H7 (cell line): ENCODE data around the gene SMKR1. TPM values are rescaled to one million over a fixed set of nuclear protein-coding genes. Genes with fewer than 3 reads are reported as not detected.
"Not testable (repeated sequence)": the region's sequence is repeated elsewhere in the genome, so short reads cannot be mapped to it uniquely, and the experiment has no call there.

Experiments
- DNase-seq: peaks from one replicate; pipeline ENCODE4 v3.0.0; 2012
- H3K27me3 ChIP-seq: 2 replicates; pipeline ENCODE4 v1.6.0; 2011; ENCODE audit warnings: mild to moderate bottlenecking, low read length; ENCODE audit not compliant: control insufficient read depth, insufficient read depth
- H3K36me3 ChIP-seq: replicated peaks from 2 replicates; pipeline ENCODE4 v1.5.1; 2011; ENCODE audit warnings: low read length; ENCODE audit not compliant: control insufficient read depth, insufficient read depth
- H3K4me3 ChIP-seq: 2 replicates; pipeline ENCODE4 v1.5.1; 2011; ENCODE audit warnings: low read depth, mild to moderate bottlenecking, control low read depth, low read length, moderate library complexity; ENCODE audit not compliant: insufficient read depth
- total RNA-seq: library from RNA; depleted of rRNA; stranded (reverse); fragments of >200 nt; shearing (Covaris generic); gene quantifications from 2 replicates; pipeline ENCODE4 v1.2.3, GENCODE V29; 2014

Gene SMKR1
- total RNA-seq, 1 experiment from 2014 or later: not detected

DNA sequence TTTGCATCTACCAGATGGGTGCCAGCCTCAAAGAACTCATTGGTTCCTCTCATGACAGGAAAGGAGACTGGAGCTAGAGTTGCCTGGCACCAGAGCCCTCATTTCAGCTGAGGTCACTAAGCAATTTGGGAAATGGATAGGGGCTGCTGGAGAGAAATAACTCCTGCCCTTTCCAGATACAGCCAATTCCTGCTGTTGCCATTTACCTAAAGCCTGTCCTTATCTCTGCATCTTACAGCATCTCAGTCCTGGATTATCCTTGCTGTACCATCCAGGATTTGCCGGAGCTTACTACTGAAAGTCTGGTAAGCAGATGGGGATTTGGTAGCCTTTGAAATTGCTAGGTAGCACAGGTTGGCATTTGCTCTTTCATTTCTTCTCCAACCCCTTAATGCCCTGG lies 31.9 kb upstream of the SMKR1 start:
- Histone ChIP-seq H3K36me3 (peaks cover 7% of the 10 kb centered on the region), H3K4me3 (no peak overlapping the region)

GRCh38 chr7:129471402-129471827 lies 30.9 kb upstream of the SMKR1 start:
- H3K4me3 ChIP-seq: no peak overlapping the region
- H3K36me3 ChIP-seq: peaks cover 4% of the 10 kb centered on the region; the same call in 1 of the 2 replicates
- H3K27me3 ChIP-seq: no peaks in the 10 kb centered on the region
- DNase-seq: no peak

More for the DNA sequence above, 31.9 kb upstream of the SMKR1 start:
- DNase-seq: no peak
- no peaks in the 10 kb centered on the region for H3K27me3 ChIP-seq

DNA sequence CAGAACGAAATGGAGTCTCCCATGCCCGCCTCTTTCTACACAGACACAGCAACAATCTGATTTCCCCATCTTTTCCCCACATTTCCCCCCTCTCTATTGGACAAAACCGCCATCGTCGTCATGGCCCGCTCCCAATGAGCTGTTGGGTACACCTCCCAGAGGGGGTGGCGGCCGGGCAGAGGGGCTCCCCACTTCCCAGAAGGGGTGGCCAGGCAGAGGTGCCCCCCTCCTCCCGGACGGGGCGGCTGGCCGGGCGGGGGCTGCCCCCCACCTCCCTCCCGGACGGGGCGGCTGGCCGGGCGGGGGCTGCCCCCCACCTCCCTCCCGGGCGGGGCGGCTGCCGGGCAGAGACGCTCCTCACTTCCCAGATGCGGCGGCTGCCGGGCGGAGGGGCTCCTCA lies 26.4 kb upstream of the SMKR1 start:
- not testable (repeated sequence) for DNase-seq, H3K4me3 ChIP-seq, H3K36me3 ChIP-seq, H3K27me3 ChIP-seq

DNA sequence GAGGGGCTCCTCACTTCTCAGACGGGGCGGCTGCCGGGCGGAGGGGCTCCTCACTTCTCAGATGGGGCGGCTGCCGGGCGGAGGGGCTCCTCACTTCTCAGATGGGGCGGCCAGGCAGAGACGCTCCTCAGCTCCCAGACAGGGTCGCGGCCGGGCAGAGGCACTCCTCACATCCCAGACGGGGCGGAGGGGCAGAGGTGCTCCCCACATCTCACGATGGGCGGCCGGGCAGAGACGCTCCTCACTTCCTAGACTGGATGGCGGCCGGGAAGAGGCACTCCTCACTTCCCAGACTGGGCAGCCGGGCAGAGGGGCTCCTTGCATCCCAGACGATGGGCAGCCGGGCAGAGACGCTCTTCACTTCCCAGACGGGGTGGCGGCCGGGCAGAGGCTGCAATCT lies 25.9 kb upstream of the SMKR1 start:
- not testable (repeated sequence) for H3K4me3 ChIP-seq, H3K27me3 ChIP-seq, H3K36me3 ChIP-seq, DNase-seq

DNA sequence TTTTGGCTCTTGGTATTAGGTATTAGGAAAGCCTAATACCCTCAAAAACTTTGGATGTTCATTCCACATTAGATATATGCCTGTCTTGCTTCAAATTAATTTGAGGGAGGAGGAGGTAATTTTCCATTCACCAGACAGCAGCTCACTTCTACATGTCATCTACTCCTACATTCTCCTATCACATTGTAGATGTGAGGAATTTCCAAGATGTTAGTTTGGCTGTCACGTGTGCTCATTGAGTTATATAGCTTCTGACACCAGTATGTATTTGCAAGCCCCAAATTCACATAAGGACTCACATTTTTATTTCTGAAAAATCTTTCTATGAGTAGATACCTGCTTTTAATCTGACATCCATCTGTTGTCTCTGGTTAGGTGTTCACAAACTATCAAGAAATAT lies 22.5 kb upstream of the SMKR1 start:
- H3K36me3 ChIP-seq: peaks cover 1% of the 10 kb centered on the region; the same call in 1 of the 2 replicates
- H3K27me3 ChIP-seq: no peaks in the 10 kb centered on the region
- no peak for DNase-seq
- H3K4me3 ChIP-seq: no peak overlapping the region

GRCh38 chr7:129480674-129481363 lies 21.5 kb upstream of the SMKR1 start:
- H3K4me3 ChIP-seq: no peak overlapping the region
- no peaks in the 10 kb centered on the region for H3K27me3 ChIP-seq
- peaks cover 1% of the 10 kb centered on the region; the same call in 1 of the 2 replicates for H3K36me3 ChIP-seq
- DNase-seq: no peak

- not testable (repeated sequence) for DNase-seq, H3K27me3 ChIP-seq, H3K36me3 ChIP-seq
Observed at GRCh38 chr7:129481376-129481775, 21.0 kb upstream of the SMKR1 start.

GRCh38 chr7:129482781-129483180 lies 19.6 kb upstream of the SMKR1 start:
- no peak for DNase-seq
- Histone ChIP-seq H3K27me3 (no peaks in the 10 kb centered on the region), H3K4me3 (no peak overlapping the region), H3K36me3 (peaks cover 1% of the 10 kb centered on the region; the same call in 1 of the 2 replicates)

More at GRCh38 chr7:129481376-129481775, 21.0 kb upstream of the SMKR1 start:
- not testable (repeated sequence) for H3K4me3 ChIP-seq

- Histone ChIP-seq H3K27me3 (no peaks in the 10 kb centered on the region), H3K36me3 (no peaks in the 10 kb centered on the region), H3K4me3 (no peak overlapping the region)
- DNase-seq: no peak
Observed at GRCh38 chr7:129489491-129489890, 12.8 kb upstream of the SMKR1 start.

DNA sequence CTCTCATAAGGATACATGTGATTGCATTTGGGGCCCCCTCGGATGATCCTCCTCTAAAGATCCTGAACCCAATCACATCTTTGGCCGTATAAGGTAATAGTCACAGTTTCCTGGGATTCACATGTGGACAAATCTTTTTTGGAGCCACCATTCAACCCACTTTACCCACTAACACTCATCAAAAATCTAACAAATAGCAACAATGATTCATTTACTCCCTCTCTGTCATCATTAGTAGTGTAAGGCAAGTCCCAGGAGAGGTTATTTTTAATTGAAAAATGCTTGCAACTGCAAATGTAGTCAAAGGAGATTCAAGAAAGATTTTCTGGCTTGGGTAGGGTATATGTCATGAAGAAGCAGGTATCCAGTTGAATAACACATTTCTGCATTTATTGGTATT lies 9.9 kb upstream of the SMKR1 start:
- DNase-seq: no peak
- Histone ChIP-seq H3K36me3 (no peaks in the 10 kb centered on the region), H3K4me3 (no peak overlapping the region)

DNA sequence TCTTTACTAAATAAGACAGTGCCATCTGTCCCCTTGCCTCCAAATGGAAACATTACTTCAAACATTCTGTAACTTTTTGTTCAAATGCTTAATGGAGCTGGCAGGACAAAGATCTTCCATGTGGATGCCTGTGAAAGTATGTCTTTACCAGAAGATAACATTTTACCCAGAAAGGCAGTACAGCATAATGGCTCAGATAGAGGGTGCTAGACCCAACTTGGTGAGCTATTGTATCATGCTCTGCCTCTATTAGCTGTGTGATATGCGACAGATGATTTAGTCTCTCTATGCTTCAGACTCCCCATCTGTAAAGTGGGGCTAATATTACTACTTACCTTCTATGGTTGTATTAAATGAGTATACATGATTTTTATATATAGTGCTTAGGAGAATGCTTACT lies 8.8 kb upstream of the SMKR1 start:
- Histone ChIP-seq H3K27me3 (no peaks in the 10 kb centered on the region), H3K36me3 (no peaks in the 10 kb centered on the region), H3K4me3 (no peak overlapping the region)
- no peak for DNase-seq

More for the DNA sequence above, 9.9 kb upstream of the SMKR1 start:
- H3K27me3 ChIP-seq: no peaks in the 10 kb centered on the region

GRCh38 chr7:129494041-129494440 lies 8.3 kb upstream of the SMKR1 start:
- no peaks in the 10 kb centered on the region for H3K27me3 ChIP-seq
- H3K4me3 ChIP-seq: no peak overlapping the region
- no peaks in the 10 kb centered on the region for H3K36me3 ChIP-seq
- DNase-seq: no peak

- no peak overlapping the region for H3K4me3 ChIP-seq
- H3K27me3 ChIP-seq: peaks cover 1% of the 10 kb centered on the region
- no peak for DNase-seq
- no peaks in the 10 kb centered on the region for H3K36me3 ChIP-seq
Observed at GRCh38 chr7:129495987-129496386, 6.3 kb upstream of the SMKR1 start.

- H3K4me3 ChIP-seq: no peak overlapping the region
- H3K27me3 ChIP-seq: peaks cover 8% of the 10 kb centered on the region
- H3K36me3 ChIP-seq: no peaks in the 10 kb centered on the region
- DNase-seq: no peak
Observed at GRCh38 chr7:129496653-129497052, 5.7 kb upstream of the SMKR1 start.

DNA sequence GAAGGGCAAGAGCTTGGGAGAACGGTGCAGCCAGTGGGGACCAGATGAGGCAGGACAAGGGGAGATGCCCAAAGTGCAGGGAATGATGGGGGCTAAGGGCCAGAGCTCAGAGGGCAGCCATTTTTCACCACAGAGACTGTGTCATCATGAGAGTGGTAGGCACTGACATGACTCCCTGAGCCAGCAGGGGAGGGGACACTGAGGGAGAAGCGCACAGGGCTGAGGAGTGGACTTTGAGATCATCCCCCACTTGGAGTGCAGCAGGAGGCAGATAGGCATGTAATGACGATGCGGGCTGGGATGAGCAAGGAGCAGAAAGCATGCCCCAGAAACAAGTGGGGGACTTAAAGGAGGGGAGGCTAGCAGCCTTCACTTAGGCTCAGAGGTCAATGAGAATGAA lies 5.2 kb upstream of the SMKR1 start:
- peaks cover 12% of the 10 kb centered on the region for H3K27me3 ChIP-seq
- DNase-seq: no peak
- H3K36me3 ChIP-seq: no peaks in the 10 kb centered on the region

More for the DNA sequence above, 5.2 kb upstream of the SMKR1 start:
- H3K4me3 ChIP-seq: no peak overlapping the region
